HT1080 (cell line): Measurements from ENCODE around the gene MLXIPL. TPM values are rescaled to one million over a fixed set of nuclear protein-coding genes. Genes with fewer than 3 reads are reported as not detected.
A peak's percentile ranks its signal among the peaks of the same experiment; 100 is the strongest.
"Not testable (repeated sequence)": the region's sequence is repeated elsewhere in the genome, so short reads cannot be mapped to it uniquely, and the experiment has no call there.

ENCODE experiments used
- DNase-seq: peaks from one replicate; pipeline ENCODE4 v3.0.0-alpha.2; 2015; ENCODE audit warnings: low read depth
- total RNA-seq: library from RNA; depleted of rRNA; stranded (reverse); fragments of >200 nt; shearing (Covaris generic); gene quantifications from 2 replicates; pipeline ENCODE4 v1.2.3, GENCODE V29; 2014; rRNA removed

The MLXIPL gene
- total RNA-seq, 1 experiment from 2014 or later = not detected

DNA sequence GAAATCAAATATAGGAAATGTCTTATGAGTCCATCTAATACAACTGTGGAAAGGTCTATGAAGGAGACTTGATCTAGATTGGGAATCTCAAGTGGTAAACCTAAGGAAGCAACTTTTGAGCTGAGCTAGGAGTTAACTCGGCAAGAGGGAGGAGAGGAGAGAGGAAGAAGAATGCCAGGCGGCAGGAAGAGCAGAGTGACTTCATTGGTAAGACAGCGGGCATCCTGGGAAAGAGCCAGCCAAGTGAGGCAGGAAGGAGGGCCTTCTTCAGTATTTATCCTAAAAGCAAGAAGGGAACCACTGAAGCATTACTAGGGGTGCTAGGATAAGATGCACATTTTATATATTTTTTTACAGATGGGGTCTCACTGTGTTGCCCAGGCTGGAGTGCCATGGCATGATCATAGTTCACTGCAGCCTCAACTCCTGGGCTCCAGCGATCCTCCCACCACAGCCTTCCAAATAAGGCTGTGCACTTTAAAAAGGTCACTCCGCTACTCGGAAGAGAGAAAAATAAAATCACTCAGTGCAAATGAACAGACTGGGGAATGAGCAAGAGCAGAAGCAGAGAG is 68.8 kb downstream of the MLXIPL start:
- DNase-seq = peak; percentile 24

DNA sequence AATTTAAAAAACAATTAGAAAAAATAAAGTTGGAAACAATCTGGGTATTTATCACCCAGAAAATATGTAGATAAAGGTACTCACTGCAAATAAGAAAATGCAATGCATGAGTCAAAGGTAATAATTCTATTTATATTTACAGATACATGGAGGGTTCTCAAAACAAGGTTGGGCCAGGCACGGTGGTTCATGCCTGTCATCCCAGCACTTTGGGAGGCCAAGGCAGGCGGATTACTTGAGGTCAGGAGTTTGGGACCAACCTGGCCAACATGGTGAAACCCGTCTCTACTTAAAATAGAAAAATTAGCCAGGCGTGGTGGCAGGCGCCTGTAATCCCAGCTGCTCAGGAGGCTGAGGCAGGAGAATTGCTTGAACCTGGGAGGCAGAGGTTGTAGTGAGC is 74.2 kb downstream of the MLXIPL start:
- not testable (repeated sequence) for DNase-seq

DNA sequence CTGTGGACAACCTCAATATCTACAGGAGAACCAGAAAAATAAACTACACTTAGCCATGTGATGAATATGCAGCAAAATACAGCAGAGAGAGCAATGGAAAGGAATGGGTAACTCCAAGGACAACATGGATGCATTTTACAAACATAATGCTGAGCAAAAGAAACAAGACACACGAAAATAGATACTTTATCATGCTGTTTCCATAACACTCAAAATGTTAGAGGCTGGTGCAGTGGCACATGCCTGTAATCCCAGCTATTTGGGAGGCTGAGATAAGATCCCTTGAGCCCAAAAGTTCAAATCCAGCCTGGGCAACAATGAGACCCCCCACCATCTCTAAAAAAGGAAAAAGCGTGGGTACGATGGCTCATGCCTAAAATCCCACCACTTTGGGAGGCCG is 75.1 kb downstream of the MLXIPL start:
- no peak for DNase-seq

DNA sequence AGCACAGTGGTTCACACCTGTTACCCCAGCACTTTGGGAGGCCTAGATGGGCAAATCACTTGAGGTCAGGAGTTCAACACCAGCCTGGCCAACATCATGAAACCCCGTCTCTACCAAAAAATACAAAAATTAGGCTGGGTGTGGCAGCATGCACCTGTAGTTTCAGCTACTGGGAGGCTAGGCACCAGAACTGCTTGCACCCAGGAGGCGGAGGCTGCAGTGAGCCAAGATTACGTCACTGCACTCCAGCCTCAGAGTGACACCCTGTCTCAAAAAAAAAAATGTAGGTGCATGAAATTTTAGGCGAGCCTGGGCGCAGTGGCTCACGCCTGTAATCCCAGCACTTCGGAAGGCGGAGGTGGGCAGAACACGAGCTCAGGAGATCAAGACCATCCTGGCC is 76.5 kb downstream of the MLXIPL start:
- DNase-seq = no peak

DNA sequence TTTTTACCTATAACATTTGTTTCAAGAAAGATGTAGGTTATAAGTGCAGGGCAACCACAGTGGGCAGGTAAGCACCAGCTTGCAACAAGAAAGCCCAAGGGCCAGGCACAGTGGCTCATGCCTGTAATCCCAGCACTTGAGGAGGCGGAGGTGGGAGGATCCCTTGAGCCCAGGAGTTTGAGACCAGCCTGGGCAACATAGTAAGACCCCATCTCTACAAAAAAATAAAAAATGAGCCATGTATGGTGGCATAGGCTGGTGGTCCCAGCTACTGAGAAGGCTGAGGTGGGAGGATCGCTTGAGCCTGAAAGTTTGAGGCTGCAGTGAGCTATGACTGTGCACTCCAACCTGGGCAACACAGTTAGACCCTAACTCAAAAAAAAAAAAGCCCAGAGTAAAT is 79.6 kb downstream of the MLXIPL start:
- no peak for DNase-seq

Other genes with a start within 250 kb of the MLXIPL start
- gene FZD9, start 190.7 kb downstream of the MLXIPL start, total RNA-seq = 0.10 TPM in 1 of 2 replicates, not detected in the other
- 68.5 and 70.7 TPM in 2 replicates for gene BAZ1B, start 102.2 kb downstream of the MLXIPL start, total RNA-seq
- gene BCL7B, start 66.8 kb downstream of the MLXIPL start, total RNA-seq = 40.9 and 49.6 TPM in 2 replicates
- 34.7 and 57.3 TPM in 2 replicates for gene TBL2, start 45.9 kb downstream of the MLXIPL start, total RNA-seq
- gene VPS37D, start 43.3 kb upstream of the MLXIPL start, total RNA-seq = 4.7 and 6.2 TPM in 2 replicates
- gene DNAJC30, start 58.9 kb upstream of the MLXIPL start, total RNA-seq = 3.8 and 11.9 TPM in 2 replicates
- 78.8 and 82.9 TPM in 2 replicates for gene BUD23, start 59.1 kb upstream of the MLXIPL start, total RNA-seq
- gene STX1A, start 95.1 kb upstream of the MLXIPL start, total RNA-seq = 51.6 and 69.7 TPM in 2 replicates
- gene ABHD11, start 114.3 kb upstream of the MLXIPL start, total RNA-seq = 46.2 and 50.5 TPM in 2 replicates
- not detected in 2 replicates for gene CLDN3, start 145.7 kb upstream of the MLXIPL start, total RNA-seq
- 1.2 and 1.7 TPM in 2 replicates for gene CLDN4, start 206.5 kb upstream of the MLXIPL start, total RNA-seq
- gene METTL27, start 218.0 kb upstream of the MLXIPL start, total RNA-seq = 14.4 and 22.2 TPM in 2 replicates
- gene TMEM270, start 236.6 kb upstream of the MLXIPL start, total RNA-seq = 0.23 TPM in 1 of 2 replicates, not detected in the other